Endothelial cell of umbilical vein (primary cell): ENCODE measurements around the gene SIGLEC6. TPM values are rescaled to one million over a fixed set of nuclear protein-coding genes. Genes with fewer than 3 reads are reported as not detected.

Source experiments
- BruUV-seq: library from RNA; stranded (reverse); fragments of 400-500 nt; replicated peaks from 2 replicates; lab custom pipeline; 2021; lab: Mats Ljungman, UMichigan
- CTCF ChIA-PET: fragments of 300-600, 350-600 bp; sonication (Branson Sonifier 250); formaldehyde crosslinking; loops from one replicate; lab custom pipeline; 2021; ENCODE audit warnings: antibody characterized with exemption, inconsistent platforms; lab: Charles Lee
- POLR2A ChIA-PET: fragments of 300-600, 350-600 bp; sonication (Branson Sonifier 250); formaldehyde crosslinking; loops from one replicate; lab custom pipeline; 2021; ENCODE audit warnings: antibody characterized with exemption, inconsistent platforms; lab: Charles Lee
- DNase-seq: peaks from one replicate; pipeline ENCODE4 v3.0.0-alpha.2; 2011; ENCODE audit warnings: low read depth, low spot score
- FAIRE-seq: peaks from 2 replicates; lab custom pipeline; 2011; peaks lifted over from hg19 to GRCh38; lab: Jason Lieb, UNC
- H2AFZ ChIP-seq: 2 replicates; pipeline ENCODE4 v1.6.0; 2012; ENCODE audit warnings: low read depth, low read length, control low read depth, inconsistent platforms
- H3K27ac ChIP-seq: 2 replicates; pipeline ENCODE4 v1.5.1; 2011; ENCODE audit warnings: low read depth, mild to moderate bottlenecking, control low read depth, low read length, moderate library complexity; ENCODE audit not compliant: insufficient read depth
- H3K27me3 ChIP-seq, 2 experiments: 2 replicates each; pipeline versions ENCODE4 v1.6.0 to v1.6.1; 2011; ENCODE audit warnings: low read length in 2 of 2, mixed read lengths in 1 of 2; ENCODE audit not compliant: control insufficient read depth in 2 of 2, insufficient read depth in 2 of 2
- H3K36me3 ChIP-seq, 2 experiments: 2 replicates in 1 of 2; 3 replicates in 1 of 2; pipeline ENCODE4 v1.5.1; 2011; ENCODE audit warnings: low read length in 2 of 2, mild to moderate bottlenecking in 1 of 2, moderate library complexity in 1 of 2; ENCODE audit not compliant: control insufficient read depth in 2 of 2, insufficient read depth in 2 of 2; ENCODE audit errors: extremely low read depth in 1 of 2
- H3K4me1 ChIP-seq: 3 replicates; pipeline ENCODE4 v1.5.1; 2011; ENCODE audit warnings: mild to moderate bottlenecking, low read length; ENCODE audit not compliant: control insufficient read depth, insufficient read depth; ENCODE audit errors: extremely low read depth
- H3K4me2 ChIP-seq: 2 replicates; pipeline ENCODE4 v1.6.1; 2011; ENCODE audit warnings: low read length, control low read depth, mixed read lengths; ENCODE audit not compliant: insufficient read depth
- H3K4me3 ChIP-seq, 3 experiments: fragments of 200-600 bp in 1 of 3; sonication (generic), shearing (Covaris generic) in 1 of 3; replicated peaks in 1 of 3; 2 replicates each; pipeline ENCODE4 v1.5.1; 2011 to 2016; ENCODE audit warnings: control low read depth in 3 of 3, low read length in 3 of 3, mild to moderate bottlenecking in 2 of 3, inconsistent platforms in 1 of 3, low read depth in 1 of 3, moderate library complexity in 1 of 3; ENCODE audit not compliant: insufficient read depth in 1 of 3
- H3K79me2 ChIP-seq: 2 replicates; pipeline ENCODE4 v1.6.0; 2012; ENCODE audit warnings: low read length, inconsistent platforms; ENCODE audit not compliant: control insufficient read depth, insufficient read depth
- H3K9ac ChIP-seq: replicated peaks from 2 replicates; pipeline ENCODE3; 2011; ENCODE audit warnings: low read length, control low read depth; ENCODE audit not compliant: insufficient read depth; ENCODE audit errors: extremely low read depth
- H3K9me1 ChIP-seq: replicated peaks from 3 replicates; pipeline ENCODE4 v1.6.0; 2011; ENCODE audit warnings: mild to moderate bottlenecking, low read length; ENCODE audit not compliant: control insufficient read depth, insufficient read depth; ENCODE audit errors: extremely low read depth
- H3K9me3 ChIP-seq: replicated peaks from 2 replicates; pipeline ENCODE4 v1.5.1; 2012; ENCODE audit warnings: low read length, inconsistent platforms; ENCODE audit not compliant: control insufficient read depth, insufficient read depth
- H4K20me1 ChIP-seq: replicated peaks from 2 replicates; pipeline ENCODE3; 2011; ENCODE audit warnings: mild to moderate bottlenecking, low read length; ENCODE audit not compliant: control insufficient read depth, insufficient read depth; ENCODE audit errors: extremely low read depth
- CTCF ChIP-seq, 2 donors: IDR thresholded peaks; 1 replicate in 1 of 2; 2 replicates in 1 of 2; pipeline ENCODE4 v1.5.1; 2011; ENCODE audit warnings: low read length in 2 of 2, mild to moderate bottlenecking in 2 of 2, moderate library complexity in 2 of 2, control low read depth in 1 of 2, inconsistent platforms in 1 of 2, low read depth in 1 of 2; ENCODE audit not compliant: insufficient read depth in 1 of 2; ENCODE audit errors: extremely low read depth in 1 of 2
- EZH2 ChIP-seq: IDR thresholded peaks from 2 replicates; pipeline ENCODE4 v1.6.1; 2012; ENCODE audit warnings: borderline replicate concordance, low read depth, mild to moderate bottlenecking, moderate library complexity, low read length, inconsistent platforms; ENCODE audit not compliant: severe bottlenecking
- FOS ChIP-seq: IDR thresholded peaks from 2 replicates; pipeline ENCODE4 v1.6.1; 2011; ENCODE audit warnings: mild to moderate bottlenecking, low read length, moderate library complexity, borderline replicate concordance; ENCODE audit not compliant: insufficient read depth
- GATA2 ChIP-seq: IDR thresholded peaks from 2 replicates; pipeline ENCODE4 v1.7.0; 2011; ENCODE audit warnings: low read depth, mild to moderate bottlenecking, moderate library complexity, mixed read lengths, low read length; ENCODE audit not compliant: insufficient read length, insufficient read depth
- JUN ChIP-seq: IDR thresholded peaks from 2 replicates; pipeline ENCODE4 v1.6.1; 2011; ENCODE audit warnings: borderline replicate concordance, low read depth; ENCODE audit not compliant: insufficient read length, insufficient read depth
- MAX ChIP-seq: IDR thresholded peaks from 2 replicates; pipeline ENCODE4 v1.6.1; 2011; ENCODE audit not compliant: insufficient read depth, insufficient read length
- MYC ChIP-seq: IDR thresholded peaks from one replicate; pipeline ENCODE4 v1.6.1; 2011; ENCODE audit warnings: mild to moderate bottlenecking, low read depth, low read length
- POLR2A ChIP-seq: IDR thresholded peaks from 2 replicates; pipeline ENCODE4 v1.6.1; 2012; ENCODE audit warnings: low read depth, mild to moderate bottlenecking, control low read depth, low read length
- POLR2AphosphoS5 ChIP-seq: IDR thresholded peaks from 2 replicates; pipeline ENCODE4 v1.6.1; 2012; ENCODE audit warnings: low read depth, mild to moderate bottlenecking, control low read depth, low read length, moderate library complexity; ENCODE audit not compliant: insufficient read depth
- dilution Hi-C: fragments of 300-500 bp; cut with MboI; formaldehyde crosslinking; loops from one replicate; pipeline ENCODE4 v1.15.0; 2019; ENCODE audit warnings: low sequenced_read_pairs; ENCODE audit not compliant: extremely low pct_ligation_motif_present
- intact Hi-C: fragments of 100-400 bp; cut with micrococcal nuclease; formaldehyde crosslinking; loops from one replicate; pipeline ENCODE4 v1.10.0; 2022
- polyA plus RNA-seq, 4 experiments: library from polyadenylated mRNA; depleted of rRNA in 3 of 4; stranded (reverse) in 3 of 4; unstranded in 1 of 4; fragments of >200 nt; gene quantifications; 2 replicates each; pipeline versions ENCODE4 v1.2.1 to v1.2.3, GENCODE V29; 2011 to 2012; ENCODE audit warnings: missing spikeins in 1 of 4
- total RNA-seq: library from RNA; stranded (reverse); gene quantifications from 2 replicates; pipeline ENCODE4 v1.2.3, GENCODE V29; 2021

SIGLEC6 gene
- total and polyA plus RNA-seq, 2 donors (not counting 3 experiments of a cell fraction or from before 2014, with no cell fraction given), result not detected

GRCh38 chr19:51497666-51498065 lies 33.8 kb downstream of the SIGLEC6 start:
- no peaks in the 10 kb centered on the region for H3K27me3 ChIP-seq
- no peaks in the 10 kb centered on the region for H4K20me1 ChIP-seq
- no peak overlapping the region for H3K4me3 ChIP-seq
- no peak overlapping the region for H2AFZ ChIP-seq
- no peak overlapping the region for H3K4me2 ChIP-seq
- POLR2A ChIA-PET, result no interaction called here
- H3K9me1 ChIP-seq, result no peaks in the 10 kb centered on the region
- DNase-seq (no peak), FAIRE-seq (no peak)
- no peaks in the 10 kb centered on the region for H3K36me3 ChIP-seq
- CTCF ChIA-PET, result no interaction called here
- intact Hi-C loops (no loop called here), dilution Hi-C loops (no loop called here)
- H3K9me3 ChIP-seq, result no peaks in the 10 kb centered on the region
- BruUV-seq, result no TSS peak
- no peaks in the 10 kb centered on the region for H3K79me2 ChIP-seq
- no peak overlapping the region for H3K27ac ChIP-seq
- no peaks in the 10 kb centered on the region for H3K4me1 ChIP-seq
- H3K9ac ChIP-seq, result no peak overlapping the region
- TF ChIP-seq MAX (no peak), POLR2A (no peak), GATA2 (no peak), POLR2AphosphoS5 (no peak), JUN (no peak), CTCF (IDR thresholded peaks at IDR 0.05; ENCODE audit: extremely low read depth in 1 of 2, insufficient read depth in 1 of 2, low read depth in 1 of 2, low read length in 2 of 2) (no peak), EZH2 (no peak), FOS (no peak), MYC (no peak)
